ENCODE results near the gene GPC6. TPM values are rescaled to one million over a fixed set of nuclear protein-coding genes. Genes with fewer than 3 reads are reported as not detected.

The GPC6 gene
- total RNA-seq, 1 experiment from 2014 or later: not detected

DNA sequence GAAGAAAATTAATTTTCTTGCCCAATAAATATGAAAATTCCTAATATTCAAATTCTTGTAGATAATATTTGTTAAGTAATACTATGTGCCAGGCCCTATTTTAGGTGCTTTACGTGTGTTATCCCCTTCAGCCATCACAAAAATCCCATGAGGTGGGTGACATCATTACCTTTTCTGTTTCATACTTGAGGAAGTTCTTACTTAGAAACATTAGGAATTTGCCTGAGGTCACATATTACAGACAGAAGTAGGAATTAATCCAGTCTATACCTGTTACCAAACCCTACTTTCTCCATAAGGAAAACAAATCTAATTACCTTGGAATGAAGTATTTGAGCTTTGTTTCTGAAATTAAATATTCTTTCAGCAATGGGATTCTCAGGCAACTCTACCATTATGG, 336.1 kb downstream of the GPC6 start:
- intact Hi-C loops (cut with micrococcal nuclease; ENCODE audit: unreplicated experiment): no loop called here
- Histone ChIP-seq H3K9me3 (ENCODE audit: insufficient read depth, low read depth) (no peaks in the 10 kb centered on the region), H3K9me2 (ENCODE audit: insufficient read depth) (no peaks in the 10 kb centered on the region), H2AFZ (no peak overlapping the region), H4K20me1 (ENCODE audit: insufficient read depth) (no peaks in the 10 kb centered on the region), H3K4me3 (no peak overlapping the region), H3K4me1 (replicated peaks; ENCODE audit: insufficient read depth) (no peaks in the 10 kb centered on the region), H3K4me2 (no peak overlapping the region), H3F3A (ENCODE audit: insufficient read depth, low read depth) (no peaks in the 10 kb centered on the region), H3K36me3 (ENCODE audit: low read depth) (no peaks in the 10 kb centered on the region), H3K79me2 (ENCODE audit: low read depth) (no peaks in the 10 kb centered on the region), H3K27me3 (ENCODE audit: insufficient read depth, low read depth) (no peaks in the 10 kb centered on the region), H3K27ac (no peak overlapping the region)
- no TSS peak for BruUV-seq (replicated peaks)
- no peak for TF ChIP-seq EZH2 (IDR thresholded peaks at IDR 0.05; ENCODE audit: low read depth)
- TF ChIP-seq, protein P1, sequence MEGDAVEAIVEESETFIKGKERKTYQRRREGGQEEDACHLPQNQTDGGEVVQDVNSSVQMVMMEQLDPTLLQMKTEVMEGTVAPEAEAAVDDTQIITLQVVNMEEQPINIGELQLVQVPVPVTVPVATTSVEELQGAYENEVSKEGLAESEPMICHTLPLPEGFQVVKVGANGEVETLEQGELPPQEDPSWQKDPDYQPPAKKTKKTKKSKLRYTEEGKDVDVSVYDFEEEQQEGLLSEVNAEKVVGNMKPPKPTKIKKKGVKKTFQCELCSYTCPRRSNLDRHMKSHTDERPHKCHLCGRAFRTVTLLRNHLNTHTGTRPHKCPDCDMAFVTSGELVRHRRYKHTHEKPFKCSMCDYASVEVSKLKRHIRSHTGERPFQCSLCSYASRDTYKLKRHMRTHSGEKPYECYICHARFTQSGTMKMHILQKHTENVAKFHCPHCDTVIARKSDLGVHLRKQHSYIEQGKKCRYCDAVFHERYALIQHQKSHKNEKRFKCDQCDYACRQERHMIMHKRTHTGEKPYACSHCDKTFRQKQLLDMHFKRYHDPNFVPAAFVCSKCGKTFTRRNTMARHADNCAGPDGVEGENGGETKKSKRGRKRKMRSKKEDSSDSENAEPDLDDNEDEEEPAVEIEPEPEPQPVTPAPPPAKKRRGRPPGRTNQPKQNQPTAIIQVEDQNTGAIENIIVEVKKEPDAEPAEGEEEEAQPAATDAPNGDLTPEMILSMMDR (conservative IDR thresholded peaks at IDR 0.05): no peak
- DNase-seq: no peak
- CTCF ChIA-PET: no interaction called here
- POLR2A ChIA-PET (ENCODE audit: unreplicated experiment): no interaction called here

DNA sequence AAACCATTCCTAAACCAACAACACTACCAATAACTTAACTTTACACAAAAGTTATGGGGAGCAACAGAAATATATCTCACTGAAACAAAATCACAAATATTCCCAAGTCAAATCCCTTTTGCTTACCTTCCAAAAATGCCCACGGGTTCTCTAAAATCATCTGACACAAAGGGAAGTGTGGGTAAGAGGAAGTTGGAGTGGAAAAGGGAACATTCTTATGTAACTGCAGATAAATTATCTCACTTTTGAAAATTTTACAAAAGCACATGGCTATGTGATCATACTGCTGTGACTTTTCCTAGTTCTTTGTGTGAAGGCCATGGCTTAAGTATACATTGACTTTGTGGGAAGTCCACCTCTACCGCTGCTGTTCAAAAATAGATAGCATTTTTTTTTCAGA, 350.5 kb downstream of the GPC6 start:
- TF ChIP-seq EZH2 (IDR thresholded peaks at IDR 0.05; ENCODE audit: low read depth): no peak
- TF ChIP-seq, protein P1 (conservative IDR thresholded peaks at IDR 0.05): no peak
- Histone ChIP-seq H3K27me3 (ENCODE audit: insufficient read depth, low read depth) (no peaks in the 10 kb centered on the region), H4K20me1 (ENCODE audit: insufficient read depth) (no peaks in the 10 kb centered on the region), H3K79me2 (ENCODE audit: low read depth) (no peaks in the 10 kb centered on the region), H3K9me3 (ENCODE audit: insufficient read depth, low read depth) (no peaks in the 10 kb centered on the region), H3K4me3 (no peak overlapping the region), H3K27ac (no peak overlapping the region), H3K4me2 (no peak overlapping the region), H3F3A (ENCODE audit: insufficient read depth, low read depth) (no peaks in the 10 kb centered on the region), H3K9me2 (ENCODE audit: insufficient read depth) (no peaks in the 10 kb centered on the region), H2AFZ (no peak overlapping the region), H3K36me3 (ENCODE audit: low read depth) (no peaks in the 10 kb centered on the region), H3K4me1 (replicated peaks; ENCODE audit: insufficient read depth) (no peaks in the 10 kb centered on the region)
- ChIA-PET CTCF (no interaction called here), POLR2A (ENCODE audit: unreplicated experiment) (no interaction called here)
- intact Hi-C loops (cut with micrococcal nuclease; ENCODE audit: unreplicated experiment): no loop called here
- no peak for DNase-seq
- BruUV-seq (replicated peaks): no TSS peak

DNA sequence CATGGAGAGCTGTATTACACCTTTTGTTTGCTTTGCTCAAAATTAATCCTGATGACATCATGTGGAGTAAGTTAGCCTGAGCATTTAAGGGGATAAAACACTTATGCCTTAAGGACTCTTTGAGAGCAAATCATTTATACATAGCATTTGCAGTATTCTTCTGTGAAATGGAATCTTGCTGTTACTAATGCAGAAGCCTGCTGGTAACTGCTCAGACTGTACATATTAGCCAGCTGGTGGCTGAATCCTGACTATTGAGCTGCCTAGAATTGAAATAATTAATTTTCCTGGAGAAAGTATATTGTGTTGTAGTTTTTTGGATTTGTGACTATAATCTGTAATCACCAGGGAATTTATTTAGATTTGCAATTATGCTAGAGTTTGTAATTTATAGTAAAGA, 363.2 kb downstream of the GPC6 start:
- ChIA-PET POLR2A (ENCODE audit: unreplicated experiment) (no interaction called here), CTCF (no interaction called here)
- H3K36me3 ChIP-seq (ENCODE audit: low read depth): no peaks in the 10 kb centered on the region
- no peaks in the 10 kb centered on the region for H4K20me1 ChIP-seq (ENCODE audit: insufficient read depth)
- no peak overlapping the region for H3K4me2 ChIP-seq
- intact Hi-C loops (cut with micrococcal nuclease; ENCODE audit: unreplicated experiment): no loop called here
- no peaks in the 10 kb centered on the region for H3F3A ChIP-seq (ENCODE audit: insufficient read depth, low read depth)
- H3K4me1 ChIP-seq (replicated peaks; ENCODE audit: insufficient read depth): no peaks in the 10 kb centered on the region
- H3K9me2 ChIP-seq (ENCODE audit: insufficient read depth): no peaks in the 10 kb centered on the region
- no peak overlapping the region for H3K27ac ChIP-seq
- TF ChIP-seq EZH2 (IDR thresholded peaks at IDR 0.05; ENCODE audit: low read depth): no peak
- TF ChIP-seq, protein P1 (conservative IDR thresholded peaks at IDR 0.05): no peak
- H3K4me3 ChIP-seq: no peak overlapping the region
- no peaks in the 10 kb centered on the region for H3K27me3 ChIP-seq (ENCODE audit: insufficient read depth, low read depth)
- no peak overlapping the region for H2AFZ ChIP-seq
- H3K79me2 ChIP-seq (ENCODE audit: low read depth): no peaks in the 10 kb centered on the region
- H3K9me3 ChIP-seq (ENCODE audit: insufficient read depth, low read depth): no peaks in the 10 kb centered on the region
- no peak for DNase-seq
- BruUV-seq (replicated peaks): no TSS peak
